Thyroid gland (tissue), 4 donors: ENCODE data around the gene EXOC3L4.

Experiments
- CTCF ChIP-seq, 6 experiments: fragments of 200-600 bp in 3 of 6; fragments of 450-650 bp in 3 of 6; sonication (generic) in 3 of 6; IDR thresholded peaks; one replicate each; pipeline ENCODE4 v1.5.1; 2016 to 2019; ENCODE audit warnings: antibody characterized with exemption in 6 of 6, mild to moderate bottlenecking in 2 of 6, inconsistent platforms in 1 of 6, moderate library complexity in 1 of 6
- POLR2A ChIP-seq, 2 donors: fragments of 450-650 bp; IDR thresholded peaks; one replicate each; pipeline ENCODE4 v1.6.1; 2017; ENCODE audit warnings: antibody characterized with exemption in 2 of 2, mild to moderate bottlenecking in 2 of 2, moderate library complexity in 1 of 2

- TF ChIP-seq CTCF (IDR thresholded peaks at IDR 0.05) = no peak
- no peak for TF ChIP-seq POLR2A (IDR thresholded peaks at IDR 0.05)
Measured at GRCh38 chr14:103139132-103140025, 44.9 kb downstream of the EXOC3L4 start.
